Ammon's horn (tissue), 1 donor: ENCODE measurements around the gene DERL3.
"Not testable (repeated sequence)": the region's sequence is repeated elsewhere in the genome, so short reads cannot be mapped to it uniquely, and the experiment has no call there.

Experiments used
- DNase-seq: peaks from one replicate; pipeline ENCODE4 v3.0.0-alpha.2; 2016; ENCODE audit warnings: low spot score

Gene DERL3

DNA sequence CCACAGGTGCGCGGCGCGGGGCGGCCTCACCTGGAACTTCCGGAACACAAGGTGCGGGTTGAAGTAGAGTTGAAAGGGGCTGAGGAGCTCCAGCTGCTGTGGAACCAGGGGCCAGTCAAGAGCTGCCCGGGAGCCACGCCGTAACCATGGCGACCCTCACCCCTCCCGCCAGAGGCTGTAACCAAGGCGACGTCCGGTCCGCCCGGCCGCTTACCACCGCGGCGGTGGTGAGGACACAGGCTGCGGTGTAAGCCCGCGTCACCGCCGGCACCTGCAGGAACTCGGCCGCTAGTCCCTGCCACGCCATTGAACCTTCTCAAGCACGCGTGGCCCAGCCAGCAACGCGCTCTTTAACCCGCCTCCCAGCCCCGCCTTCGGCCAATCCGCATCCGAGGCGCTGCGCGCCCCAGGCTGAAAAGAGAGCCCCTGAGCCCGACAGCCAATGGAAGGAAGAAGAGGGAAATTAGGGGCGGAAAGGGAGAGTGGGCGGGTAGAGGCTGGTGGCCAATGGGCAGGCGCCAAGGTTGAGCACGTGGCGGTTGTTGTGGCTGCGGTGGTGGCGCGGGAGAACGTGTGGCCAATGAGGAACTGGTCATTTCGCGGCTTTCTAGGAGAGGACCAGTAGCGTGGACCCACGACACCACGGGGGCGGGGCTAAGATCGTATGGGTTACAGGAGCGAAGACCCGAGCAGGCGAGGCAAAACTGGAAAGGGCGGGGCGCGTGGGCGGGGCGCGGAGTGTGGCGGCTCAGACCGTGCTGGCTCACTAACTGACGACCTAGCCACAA lies at the start of gene DERL3:
Gene DERL3, minus strand, starts transcription at position 326 of the 788 bp plus-strand sequence. Its CDS starts 19 bp downstream, at position 307.
- peak; percentile 97 for DNase-seq

- DNase-seq: no peak
Measured at GRCh38 chr22:23884140-23884539, 45.3 kb upstream of the DERL3 start.

DNA sequence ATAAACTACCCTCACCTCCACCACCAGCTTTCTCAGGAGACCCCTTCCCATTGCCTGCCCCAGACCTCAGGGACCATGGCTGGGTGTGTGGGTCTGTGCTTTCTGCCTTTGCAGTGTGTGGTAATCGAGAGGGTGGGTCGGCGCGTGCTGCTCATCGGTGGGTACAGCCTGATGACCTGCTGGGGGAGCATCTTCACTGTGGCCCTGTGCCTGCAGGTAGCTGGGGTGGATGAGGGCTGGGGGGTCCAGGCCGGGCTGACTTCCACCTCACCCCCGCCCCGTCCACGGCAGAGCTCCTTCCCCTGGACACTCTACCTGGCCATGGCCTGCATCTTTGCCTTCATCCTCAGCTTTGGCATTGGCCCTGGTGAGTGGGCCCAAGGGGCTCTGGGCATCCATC lies 44.9 kb upstream of the DERL3 start:
- DNase-seq: no peak

- no peak for DNase-seq
Measured at GRCh38 chr22:23882370-23882769, 43.6 kb upstream of the DERL3 start.

DNA sequence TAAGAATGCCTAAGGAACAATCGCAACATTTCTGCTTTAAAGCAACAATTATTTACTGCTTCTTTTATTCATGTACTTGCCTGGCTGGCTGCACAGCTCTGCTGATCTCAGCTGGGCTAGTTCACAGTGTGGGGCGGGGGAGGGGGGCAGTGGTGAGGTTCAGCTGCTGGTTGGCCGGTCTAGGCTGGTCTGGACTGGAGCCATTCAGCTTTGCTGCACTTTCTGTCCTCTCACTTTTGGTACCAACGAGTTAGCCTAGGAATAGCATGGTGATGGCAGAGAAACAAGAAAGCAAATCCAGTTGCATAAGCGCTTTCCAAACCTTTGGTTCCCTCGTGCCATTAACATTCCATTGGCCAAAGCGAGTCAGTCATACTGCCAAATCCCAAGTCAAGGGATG lies 39.4 kb upstream of the DERL3 start:
- peak; percentile 41 for DNase-seq

GRCh38 chr22:23877566-23877965 lies 38.8 kb upstream of the DERL3 start:
- DNase-seq: no peak

GRCh38 chr22:23875801-23876200 lies 37.0 kb upstream of the DERL3 start:
- no peak for DNase-seq

DNA sequence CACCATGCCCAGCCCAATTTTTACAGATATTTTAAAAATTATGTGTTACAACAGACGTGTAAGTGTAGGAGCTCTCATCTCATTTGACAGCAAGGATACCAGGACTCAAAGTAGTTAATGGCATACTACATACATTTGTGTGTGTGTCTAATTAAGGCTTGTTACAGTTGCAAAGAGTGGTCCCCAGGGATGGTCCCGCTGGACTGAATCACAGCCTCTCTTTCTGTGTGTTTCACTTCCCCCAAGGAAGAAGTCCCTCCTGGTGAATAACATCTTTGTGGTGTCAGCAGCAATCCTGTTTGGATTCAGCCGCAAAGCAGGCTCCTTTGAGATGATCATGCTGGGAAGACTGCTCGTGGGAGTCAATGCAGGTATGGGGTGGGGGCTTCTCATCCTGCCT lies 36.1 kb upstream of the DERL3 start:
- DNase-seq: no peak

DNA sequence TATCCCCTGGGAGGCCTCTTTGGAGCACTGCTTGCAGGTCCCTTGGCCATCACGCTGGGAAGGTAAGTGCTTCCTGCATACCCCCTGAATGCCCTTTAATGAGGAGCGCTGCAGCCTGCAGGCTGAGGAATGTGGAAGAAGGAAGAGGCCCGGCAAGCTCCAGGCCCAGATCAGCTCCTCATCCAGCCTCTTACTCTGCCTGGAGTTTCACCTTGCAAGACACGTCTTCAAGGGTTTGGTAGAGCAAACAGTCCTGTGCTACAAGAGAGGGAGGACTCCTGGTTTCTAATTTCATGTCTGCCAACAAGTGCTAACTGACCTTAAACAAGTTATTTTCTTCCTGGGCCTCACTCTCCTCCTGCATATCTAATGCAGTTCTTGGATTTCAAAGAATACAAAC lies 29.8 kb upstream of the DERL3 start:
- DNase-seq: no peak

DNA sequence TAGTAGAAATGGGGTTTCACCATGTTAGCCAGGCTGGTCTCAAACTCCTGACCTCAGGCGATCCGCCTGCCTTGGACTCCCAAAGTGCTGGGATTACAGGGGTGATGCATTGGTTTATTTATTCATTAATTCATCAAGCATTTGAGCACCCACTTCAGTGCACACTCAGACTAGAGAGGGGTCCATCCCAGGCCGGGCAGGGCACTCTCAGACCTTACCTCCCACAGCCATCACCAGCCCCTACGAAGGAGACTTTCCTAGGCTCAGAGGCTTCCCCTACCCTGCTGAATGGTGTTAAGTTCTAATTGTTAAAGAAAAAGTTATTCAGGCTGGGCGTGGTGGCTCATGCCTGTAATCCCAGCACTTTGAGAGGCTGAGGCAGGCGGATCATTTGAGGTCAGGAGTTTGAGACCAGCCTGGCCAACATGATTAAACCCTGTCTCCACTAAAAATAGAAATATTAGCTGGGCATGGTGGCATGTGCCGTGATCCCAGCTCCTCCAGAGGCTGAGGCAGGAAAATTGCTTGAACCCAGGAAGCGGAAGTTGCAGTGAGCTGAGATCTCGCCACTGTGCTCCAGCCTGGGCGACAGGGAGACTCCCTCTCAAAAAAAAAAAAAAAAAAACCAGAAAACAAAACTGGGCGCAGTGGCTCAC lies 25.8 kb upstream of the DERL3 start:
- DNase-seq: not testable (repeated sequence)

DNA sequence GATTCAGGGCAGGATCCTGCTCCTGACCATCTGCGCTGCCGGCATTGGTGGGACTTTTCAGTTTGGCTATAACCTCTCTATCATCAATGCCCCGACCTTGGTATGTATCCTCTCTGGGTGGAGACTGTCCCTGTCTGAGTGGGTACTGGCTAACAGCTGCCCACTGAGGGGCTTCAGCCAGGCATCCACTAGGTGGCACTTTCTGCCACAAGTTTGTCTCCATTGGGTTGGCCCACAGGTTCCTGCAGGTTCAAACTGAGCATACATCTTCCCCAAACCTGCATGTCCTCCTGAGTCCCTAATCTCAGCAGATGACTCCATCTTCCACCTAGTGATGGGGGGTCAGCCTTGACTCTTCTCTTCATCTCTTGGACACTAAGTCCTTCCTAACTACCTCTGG lies 23.3 kb upstream of the DERL3 start:
- DNase-seq: no peak

- not testable (repeated sequence) for DNase-seq
Measured at GRCh38 chr22:23860187-23860586, 21.4 kb upstream of the DERL3 start.

DNA sequence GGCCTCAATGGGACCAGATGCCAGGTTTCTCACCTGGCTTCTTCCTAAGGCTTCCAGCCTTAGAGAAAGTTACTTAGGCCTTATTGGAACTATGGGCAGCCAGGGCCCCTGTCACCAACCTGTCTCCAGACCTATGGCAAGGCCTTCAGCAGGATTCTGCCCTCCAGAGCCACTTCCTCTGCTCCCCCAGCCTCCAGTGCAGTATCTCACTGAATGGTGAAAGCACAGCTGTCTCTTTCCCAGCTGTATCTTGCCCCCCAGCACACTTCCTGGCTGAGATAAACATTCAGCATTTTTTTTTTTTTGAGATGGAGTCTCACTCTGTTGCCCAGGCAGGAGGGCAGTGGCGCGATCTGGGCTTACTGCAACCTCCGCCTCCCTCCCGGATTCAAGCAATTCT lies 20.4 kb upstream of the DERL3 start:
- DNase-seq: no peak

DNA sequence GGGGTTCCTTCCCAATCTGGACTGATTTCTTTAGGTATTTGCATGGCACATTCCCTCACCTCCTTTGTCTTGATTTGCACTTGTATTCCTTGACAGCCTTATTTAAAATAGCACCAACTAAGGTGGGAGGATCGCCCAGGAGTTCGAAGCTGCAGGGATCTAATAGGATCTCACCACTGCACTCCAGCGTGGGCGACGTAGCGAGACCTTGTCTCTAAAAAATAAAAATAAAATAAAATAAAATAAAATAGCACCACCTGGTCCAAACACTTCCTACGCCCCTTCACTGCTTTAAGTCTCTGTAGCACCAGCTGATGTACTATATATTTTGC lies 19.6 kb upstream of the DERL3 start:
- DNase-seq: no peak

DNA sequence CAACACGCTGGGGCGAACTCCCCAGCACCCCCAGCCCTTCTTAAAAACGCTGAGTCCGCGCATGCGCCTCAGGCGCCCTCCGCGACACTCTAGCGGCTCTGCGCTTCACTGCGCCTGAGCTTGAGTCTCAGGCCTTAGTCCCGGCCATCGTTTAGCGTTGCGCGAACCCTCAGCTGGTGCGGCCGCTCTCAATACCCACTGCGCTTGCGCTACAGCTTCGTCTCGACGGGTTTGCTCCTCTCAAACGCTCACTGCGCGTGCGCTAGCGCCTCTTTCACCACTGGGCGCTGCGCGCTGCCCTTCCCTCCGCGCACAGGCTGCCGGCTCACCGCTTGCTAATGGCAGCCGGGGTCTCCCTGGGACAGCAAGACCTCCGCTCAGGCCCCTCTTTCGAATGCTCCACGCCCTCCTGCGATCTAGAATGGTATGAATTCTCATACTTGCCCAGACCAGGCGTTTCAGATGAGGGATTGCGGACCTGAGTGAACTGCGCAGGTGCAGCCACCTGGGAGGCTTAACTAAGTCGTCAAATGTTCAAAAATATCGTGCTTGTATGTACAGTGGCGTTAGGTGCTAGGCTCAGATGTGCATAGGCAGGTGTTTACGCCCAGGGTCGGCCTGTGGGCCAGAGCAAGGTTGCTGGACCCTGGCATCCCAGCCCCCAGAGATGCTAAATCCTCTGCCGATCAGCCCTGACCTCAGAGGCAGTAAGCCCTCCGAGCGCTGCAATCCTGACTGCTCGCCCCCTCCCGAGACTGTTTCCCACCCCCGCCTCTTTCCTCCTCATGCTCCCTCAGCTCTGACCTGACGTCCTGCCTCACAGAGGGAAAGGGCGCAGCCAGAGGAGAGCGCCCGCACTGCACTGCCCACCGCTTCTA lies 19.0 kb upstream of the DERL3 start, which contains the start of gene SLC2A11:
Gene SLC2A11, plus strand, starts transcription at position 270 of the 878 bp plus-strand sequence. Its CDS starts 125 bp downstream, at position 395.
- peak; percentile 98 for DNase-seq

DNA sequence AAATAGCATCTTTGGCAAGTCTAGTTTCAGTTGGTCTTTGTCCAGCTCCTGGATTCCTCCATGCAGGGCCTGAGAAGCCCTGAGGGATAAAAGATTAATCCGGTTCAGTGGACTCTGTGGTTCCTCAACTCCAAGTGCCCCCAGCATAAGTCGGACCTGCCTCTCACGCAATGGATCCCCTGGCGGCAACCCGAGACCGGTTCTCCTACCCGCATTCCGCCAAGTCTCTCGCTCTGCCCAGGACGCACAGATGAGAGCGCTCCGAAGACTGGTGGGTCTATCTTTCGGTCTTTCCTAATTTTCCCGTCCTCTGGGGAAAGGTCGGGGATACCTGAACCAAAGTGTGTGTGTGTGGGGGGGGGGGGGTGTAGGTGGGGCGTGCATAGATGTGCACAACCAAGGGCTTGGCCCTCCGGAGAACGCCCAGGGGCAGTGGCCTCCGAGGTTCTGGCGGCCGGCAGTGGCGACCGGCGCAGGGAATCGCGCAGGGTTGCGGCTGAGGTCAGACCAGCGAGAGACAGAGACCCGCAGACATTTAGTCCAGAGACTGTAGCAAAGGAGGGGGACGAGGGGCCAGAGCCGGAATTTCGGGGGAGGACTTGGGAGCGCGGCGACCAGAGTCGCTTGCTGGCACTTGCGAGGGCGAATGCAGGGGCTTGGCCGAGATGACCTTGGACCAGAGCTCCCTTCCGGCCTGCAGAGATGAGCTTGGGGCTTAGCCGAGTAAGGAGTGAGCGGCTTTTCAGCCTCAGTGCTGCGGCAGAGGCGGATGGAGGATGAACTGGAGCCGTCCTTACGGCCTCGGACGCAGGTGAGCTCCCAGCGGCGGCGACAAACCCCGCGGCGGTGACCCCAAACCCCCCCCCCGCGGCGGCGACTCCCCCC lies 18.2 kb upstream of the DERL3 start:
- DNase-seq: peak; percentile 55

DNA sequence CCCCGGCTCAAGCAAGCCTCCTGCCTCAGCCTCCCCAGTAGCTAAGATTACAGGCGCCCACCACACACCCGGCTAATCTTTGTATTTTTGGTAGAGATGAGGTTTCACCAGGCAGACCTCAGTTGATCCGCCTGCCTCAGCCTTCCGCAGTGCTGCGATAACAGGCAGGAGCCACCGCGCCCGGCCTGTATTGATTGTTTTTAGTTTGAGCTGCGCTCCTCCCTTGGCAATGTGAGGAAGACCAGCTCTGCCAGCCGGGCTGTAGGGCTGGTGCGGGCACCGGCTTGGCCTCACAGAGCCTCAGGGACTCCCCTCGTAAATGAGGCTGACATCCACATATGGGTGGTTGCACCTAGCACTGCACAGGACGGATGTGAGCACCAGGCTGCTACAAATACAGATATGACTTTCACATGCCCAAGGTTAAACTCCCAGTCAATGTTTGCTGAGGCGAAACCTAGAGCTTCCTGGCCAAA lies 11.4 kb upstream of the DERL3 start:
- no peak for DNase-seq

GRCh38 chr22:23849009-23850006 lies 10.5 kb upstream of the DERL3 start:
- peak; percentile 69 for DNase-seq

GRCh38 chr22:23847991-23848864 lies 9.4 kb upstream of the DERL3 start:
- DNase-seq: no peak
